Measurements from ENCODE around the gene BORCS5. TPM values are rescaled to one million over a fixed set of nuclear protein-coding genes. Genes with fewer than 3 reads are reported as not detected.

BORCS5 gene
- total and polyA plus RNA-seq, 2 donors (not counting 1 experiment from before 2014, with no cell fraction given) = 11.9 to 46.2 TPM

DNA sequence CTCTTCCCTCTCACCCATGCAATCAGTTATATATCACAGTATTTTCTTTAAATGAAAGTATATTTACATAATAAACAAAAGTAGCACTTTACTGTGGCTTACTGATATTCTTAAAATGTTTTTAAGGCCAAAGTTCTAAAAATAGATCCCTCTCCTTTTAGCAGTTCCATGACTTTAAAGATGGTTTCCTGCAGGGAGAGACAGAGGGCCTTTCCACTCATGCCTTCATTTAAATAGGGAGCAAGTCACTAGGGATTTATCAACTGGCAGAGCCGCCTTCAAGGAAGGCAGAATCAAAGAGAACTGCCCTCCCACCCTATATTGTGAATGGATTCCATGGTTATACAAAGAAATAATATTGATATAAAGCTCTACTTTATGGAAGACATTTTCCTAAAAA is 150.2 kb downstream of the BORCS5 start:
- H3K27me3 Mint-ChIP-seq = peaks cover 5% of the 10 kb centered on the region
- Histone ChIP-seq H4K20me1 (ENCODE audit: control insufficient read depth, insufficient read depth, low read length, poor library complexity, severe bottlenecking) (no peaks in the 10 kb centered on the region), H3K27me3 (replicated peaks in 1 of 4; ENCODE audit: control extremely low read depth in 1 of 4, control insufficient read depth in 3 of 4, insufficient read depth in 4 of 4, low read length in 3 of 4) (no peaks in the 10 kb centered on the region), H3K9me3 (ENCODE audit: control extremely low read depth in 1 of 3, control insufficient read depth in 2 of 3, insufficient read depth in 1 of 3, low read length in 2 of 3) (no peaks in the 10 kb centered on the region), H3K4me2 (replicated peaks; ENCODE audit: low read depth, low read length, poor library complexity, severe bottlenecking) (no peak overlapping the region), H2AFZ (ENCODE audit: insufficient read depth, low read depth, low read length, poor library complexity, severe bottlenecking) (no peak overlapping the region), H3K36me3 (replicated peaks in 1 of 2; ENCODE audit: control extremely low read depth in 1 of 2, control insufficient read depth in 1 of 2, extremely low read depth in 1 of 2, insufficient read depth in 2 of 2, low read length in 1 of 2) (no peaks in the 10 kb centered on the region), H3K4me1 (ENCODE audit: control insufficient read depth in 2 of 2, insufficient read depth in 2 of 2, low read length in 2 of 2) (peaks cover 0 to 5% of the 10 kb centered on the region in 2 donors), H3K9ac (ENCODE audit: low read length) (no peak overlapping the region), H3K4me3 (ENCODE audit: control extremely low read depth in 1 of 5, extremely low read depth in 1 of 5, insufficient read depth in 1 of 5, low read depth in 2 of 5, low read length in 4 of 5) (no peak overlapping the region), H3K27ac (ENCODE audit: low read length in 2 of 2) (no peak overlapping the region), H3K79me2 (ENCODE audit: control insufficient read depth, insufficient read depth, low read length) (no peaks in the 10 kb centered on the region)
- ATAC-seq (ENCODE audit: low read depth) (no peak), DNase-seq (no peak)
- POLR2A ChIA-PET = no interaction called here
- TF ChIP-seq, protein P1, sequence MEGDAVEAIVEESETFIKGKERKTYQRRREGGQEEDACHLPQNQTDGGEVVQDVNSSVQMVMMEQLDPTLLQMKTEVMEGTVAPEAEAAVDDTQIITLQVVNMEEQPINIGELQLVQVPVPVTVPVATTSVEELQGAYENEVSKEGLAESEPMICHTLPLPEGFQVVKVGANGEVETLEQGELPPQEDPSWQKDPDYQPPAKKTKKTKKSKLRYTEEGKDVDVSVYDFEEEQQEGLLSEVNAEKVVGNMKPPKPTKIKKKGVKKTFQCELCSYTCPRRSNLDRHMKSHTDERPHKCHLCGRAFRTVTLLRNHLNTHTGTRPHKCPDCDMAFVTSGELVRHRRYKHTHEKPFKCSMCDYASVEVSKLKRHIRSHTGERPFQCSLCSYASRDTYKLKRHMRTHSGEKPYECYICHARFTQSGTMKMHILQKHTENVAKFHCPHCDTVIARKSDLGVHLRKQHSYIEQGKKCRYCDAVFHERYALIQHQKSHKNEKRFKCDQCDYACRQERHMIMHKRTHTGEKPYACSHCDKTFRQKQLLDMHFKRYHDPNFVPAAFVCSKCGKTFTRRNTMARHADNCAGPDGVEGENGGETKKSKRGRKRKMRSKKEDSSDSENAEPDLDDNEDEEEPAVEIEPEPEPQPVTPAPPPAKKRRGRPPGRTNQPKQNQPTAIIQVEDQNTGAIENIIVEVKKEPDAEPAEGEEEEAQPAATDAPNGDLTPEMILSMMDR (IDR thresholded peaks at IDR 0.05) = no peak
- H3K27ac Mint-ChIP-seq = no peak overlapping the region
- CTCF ChIA-PET = no interaction called here
- peaks cover 9% of the 10 kb centered on the region for H3K4me1 Mint-ChIP-seq
- no peak overlapping the region for H3K4me3 Mint-ChIP-seq
- no CpG with 5 or more reads among the region's 1 CpG for WGBS (ENCODE audit: insufficient coverage)
- intact Hi-C loops (cut with micrococcal nuclease) = no loop called here
- H3K9me3 Mint-ChIP-seq (ENCODE audit: insufficient read depth) = no peaks in the 10 kb centered on the region

DNA sequence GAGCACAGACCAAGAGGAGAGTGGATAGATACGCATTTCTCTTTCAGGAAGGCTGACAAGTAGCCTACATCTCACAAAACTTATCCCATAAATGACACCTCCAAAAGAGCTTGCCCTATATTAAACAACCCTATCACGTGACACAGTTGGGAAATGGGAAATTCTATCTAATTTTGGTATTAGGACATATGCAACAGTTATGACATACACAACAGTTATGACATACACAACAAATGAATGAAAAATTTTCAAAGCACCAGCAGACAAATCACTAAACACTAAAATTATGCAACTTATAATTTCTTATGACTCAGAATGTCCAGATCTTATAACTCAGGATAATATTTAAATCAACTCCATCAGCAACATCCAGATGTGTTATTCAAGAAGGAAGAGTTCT is 151.7 kb downstream of the BORCS5 start:
- TF ChIP-seq, protein P1 (IDR thresholded peaks at IDR 0.05) = no peak
- no peak for TF ChIP-seq EZH2 (IDR thresholded peaks at IDR 0.05; ENCODE audit: borderline replicate concordance, insufficient read depth, low read depth, low read length, poor library complexity, severe bottlenecking)
- Histone ChIP-seq H3K79me2 (ENCODE audit: control insufficient read depth, insufficient read depth, low read length) (no peaks in the 10 kb centered on the region), H3K36me3 (replicated peaks in 1 of 2; ENCODE audit: control extremely low read depth in 1 of 2, control insufficient read depth in 1 of 2, extremely low read depth in 1 of 2, insufficient read depth in 2 of 2, low read length in 1 of 2) (no peaks in the 10 kb centered on the region), H3K27me3 (replicated peaks in 1 of 4; ENCODE audit: control extremely low read depth in 1 of 4, control insufficient read depth in 3 of 4, insufficient read depth in 4 of 4, low read length in 3 of 4) (no peaks in the 10 kb centered on the region), H3K9ac (ENCODE audit: low read length) (no peak overlapping the region), H3K4me2 (replicated peaks; ENCODE audit: low read depth, low read length, poor library complexity, severe bottlenecking) (no peak overlapping the region), H3K27ac (ENCODE audit: low read length in 2 of 2) (no peak overlapping the region), H2AFZ (ENCODE audit: insufficient read depth, low read depth, low read length, poor library complexity, severe bottlenecking) (no peak overlapping the region), H3K4me1 (ENCODE audit: control insufficient read depth in 2 of 2, insufficient read depth in 2 of 2, low read length in 2 of 2) (peaks cover 0 to 5% of the 10 kb centered on the region in 2 donors), H3K9me3 (ENCODE audit: control extremely low read depth in 1 of 3, control insufficient read depth in 2 of 3, insufficient read depth in 1 of 3, low read length in 2 of 3) (no peaks in the 10 kb centered on the region), H4K20me1 (ENCODE audit: control insufficient read depth, insufficient read depth, low read length, poor library complexity, severe bottlenecking) (no peaks in the 10 kb centered on the region), H3K4me3 (ENCODE audit: control extremely low read depth in 1 of 5, extremely low read depth in 1 of 5, insufficient read depth in 1 of 5, low read depth in 2 of 5, low read length in 4 of 5) (no peak overlapping the region)
- CTCF ChIA-PET = no interaction called here
- WGBS (ENCODE audit: insufficient coverage) = no CpG with 5 or more reads among the region's 2 CpGs
- Mint-ChIP-seq H3K27me3 (peaks cover 5% of the 10 kb centered on the region), H3K27ac (no peak overlapping the region), H3K9me3 (ENCODE audit: insufficient read depth) (no peaks in the 10 kb centered on the region), H3K4me3 (no peak overlapping the region), H3K4me1 (peaks cover 8% of the 10 kb centered on the region)
- ATAC-seq (ENCODE audit: low read depth) (no peak), DNase-seq (no peak)
- POLR2A ChIA-PET = no interaction called here
- intact Hi-C loops (cut with micrococcal nuclease) = no loop called here
